Measurements from ENCODE around the gene ARHGEF19. TPM values are rescaled to one million over a fixed set of nuclear protein-coding genes. Genes with fewer than 3 reads are reported as not detected.
A peak's percentile ranks its signal among the peaks of the same experiment; 100 is the strongest.

The ARHGEF19 gene
- total and polyA plus RNA-seq, 5 donors = 2.2 to 4.3 (median 2.7) TPM

DNA sequence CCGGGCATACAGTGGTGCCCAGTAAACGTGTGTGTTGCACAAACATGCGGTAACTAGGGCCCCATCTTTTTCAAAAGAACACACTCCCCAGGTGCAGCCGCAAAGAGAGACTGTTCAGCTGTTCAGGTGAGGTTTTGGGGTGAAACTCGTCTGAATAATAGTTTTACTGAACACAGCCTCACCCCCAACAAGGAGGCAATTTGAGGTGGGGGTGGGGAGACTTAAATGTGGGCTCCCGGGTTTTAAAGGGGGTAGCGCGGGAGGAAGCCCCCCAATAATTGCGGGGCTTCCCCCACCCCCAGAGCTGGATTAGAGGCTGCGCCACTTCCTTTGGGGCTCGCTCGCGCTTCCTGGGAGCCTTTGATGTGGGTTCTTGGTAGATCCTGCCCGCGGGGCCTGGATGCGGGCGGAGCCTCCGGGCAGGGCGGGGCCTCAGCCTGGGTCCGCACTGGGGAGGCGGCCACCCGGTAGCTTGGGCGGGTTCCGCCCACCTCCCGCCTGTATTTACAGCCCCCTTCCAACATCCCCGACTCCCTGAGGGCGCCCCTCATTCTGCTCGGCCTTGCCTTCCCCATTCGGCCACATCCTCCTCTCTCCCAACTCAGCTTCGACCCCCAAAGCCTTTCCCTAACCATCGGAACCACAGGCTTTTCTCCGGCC is 50.2 kb downstream of the ARHGEF19 start:
- intact Hi-C loops (cut with DNase I) = no loop called here
- DNase-seq (peak in 2 of 3 donors; percentile 53 to 67), ATAC-seq (peak; percentile 7 to 12)
- no peak overlapping the region for H3K27ac ChIP-seq (ENCODE audit: low read length)
- no peaks in the 10 kb centered on the region for H3K27me3 ChIP-seq (ENCODE audit: control insufficient read depth, insufficient read depth)
- no peaks in the 10 kb centered on the region for H3K4me1 ChIP-seq (ENCODE audit: control insufficient read depth, insufficient read depth, low read length)
- no peak overlapping the region for H3K4me3 ChIP-seq (ENCODE audit: low read length)
- 54% methylated on average over 32 of the region's 32 CpGs for WGBS
- H3K9me3 ChIP-seq (ENCODE audit: control insufficient read depth, low read length) = no peaks in the 10 kb centered on the region

GRCh38 chr1:16161717-16162116 is 50.7 kb downstream of the ARHGEF19 start:
- ATAC-seq (no peak), DNase-seq (no peak)
- no peak overlapping the region for H3K27ac ChIP-seq (ENCODE audit: low read length)
- H3K4me1 ChIP-seq (ENCODE audit: control insufficient read depth, insufficient read depth, low read length) = no peaks in the 10 kb centered on the region
- no peak overlapping the region for H3K4me3 ChIP-seq (ENCODE audit: low read length)
- no peaks in the 10 kb centered on the region for H3K27me3 ChIP-seq (ENCODE audit: control insufficient read depth, insufficient read depth)
- WGBS = 84% methylated on average over 5 of the region's 5 CpGs
- no peaks in the 10 kb centered on the region for H3K9me3 ChIP-seq (ENCODE audit: control insufficient read depth, low read length)
- intact Hi-C loops (cut with DNase I) = no loop called here

DNA sequence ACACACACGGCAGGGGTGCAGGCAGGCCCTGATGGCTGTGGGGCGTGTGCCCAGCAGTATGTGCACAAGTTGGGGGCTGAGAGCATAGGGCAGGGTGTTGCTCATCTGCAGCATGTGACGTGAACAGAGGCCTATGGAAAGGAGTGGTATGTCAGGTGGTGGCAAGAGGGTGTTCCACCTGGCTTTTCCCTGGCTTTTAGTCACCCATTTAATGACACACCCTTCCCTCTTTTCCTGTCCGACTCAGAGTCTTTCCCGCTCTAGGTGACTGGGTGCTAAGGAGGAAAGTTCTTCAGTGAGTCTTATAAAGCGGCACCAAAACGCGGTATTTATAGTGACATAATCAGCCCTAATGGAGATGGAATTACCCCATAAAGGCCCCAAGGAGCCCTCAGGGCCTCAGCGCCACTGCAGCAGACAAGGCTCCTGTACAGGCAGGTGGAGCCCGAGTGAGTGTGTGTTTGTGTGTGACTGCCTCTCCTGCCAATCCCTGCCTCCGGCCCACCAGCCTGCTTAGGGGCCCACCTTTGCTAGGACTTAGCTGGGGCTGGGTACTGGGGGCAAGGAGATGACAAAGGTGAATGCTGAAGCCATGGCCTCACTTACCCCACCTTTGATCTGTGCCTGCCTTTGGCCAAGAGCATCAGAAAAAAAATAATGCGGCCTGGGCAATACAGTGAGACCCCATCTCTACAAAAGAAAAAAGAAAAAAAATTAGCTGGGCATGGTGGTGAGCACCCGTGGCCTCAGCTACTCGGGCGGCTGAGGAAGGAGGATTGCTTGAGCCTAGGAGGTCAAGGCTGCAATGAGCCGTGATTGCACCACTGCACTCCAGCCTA is 53.2 kb downstream of the ARHGEF19 start:
- H3K9me3 ChIP-seq (ENCODE audit: control insufficient read depth, low read length) = no peaks in the 10 kb centered on the region
- WGBS = 90% methylated on average over 16 of the region's 16 CpGs
- no peak for ATAC-seq
- H3K4me1 ChIP-seq (ENCODE audit: control insufficient read depth, insufficient read depth, low read length) = no peaks in the 10 kb centered on the region
- intact Hi-C loops (cut with DNase I) = no loop called here
- peak in 1 of 3 donors; percentile 18 for DNase-seq
- H3K4me3 ChIP-seq (ENCODE audit: low read length) = no peak overlapping the region
- no peak overlapping the region for H3K27ac ChIP-seq (ENCODE audit: low read length)
- H3K27me3 ChIP-seq (ENCODE audit: control insufficient read depth, insufficient read depth) = no peaks in the 10 kb centered on the region

GRCh38 chr1:16158025-16158424 is 54.4 kb downstream of the ARHGEF19 start:
- H3K4me1 ChIP-seq (ENCODE audit: control insufficient read depth, insufficient read depth, low read length) = peaks cover 4% of the 10 kb centered on the region
- intact Hi-C loops (cut with DNase I) = no loop called here

GRCh38 chr1:16156848-16157495 is 55.5 kb downstream of the ARHGEF19 start:
- no peak overlapping the region for H3K4me3 ChIP-seq (ENCODE audit: low read length)
- no peaks in the 10 kb centered on the region for H3K27me3 ChIP-seq (ENCODE audit: control insufficient read depth, insufficient read depth)
- peak overlapping the region; percentile 19 for H3K27ac ChIP-seq (ENCODE audit: low read length)
- no peak for ATAC-seq
- H3K4me1 ChIP-seq (ENCODE audit: control insufficient read depth, insufficient read depth, low read length) = peaks cover 7% of the 10 kb centered on the region
- intact Hi-C loops (cut with DNase I) = no loop called here
- peak in 2 of 3 donors; percentile 58 to 64 for DNase-seq
- 62% methylated on average over 13 of the region's 13 CpGs for WGBS
- H3K9me3 ChIP-seq (ENCODE audit: control insufficient read depth, low read length) = no peaks in the 10 kb centered on the region

More at GRCh38 chr1:16158025-16158424, 54.4 kb downstream of the ARHGEF19 start:
- H3K27me3 ChIP-seq (ENCODE audit: control insufficient read depth, insufficient read depth) = no peaks in the 10 kb centered on the region
- ATAC-seq = no peak
- no peaks in the 10 kb centered on the region for H3K9me3 ChIP-seq (ENCODE audit: control insufficient read depth, low read length)
- no peak overlapping the region for H3K27ac ChIP-seq (ENCODE audit: low read length)
- DNase-seq = peak in 1 of 3 donors; percentile 34
- no peak overlapping the region for H3K4me3 ChIP-seq (ENCODE audit: low read length)
- WGBS = 77% methylated on average over 5 of the region's 5 CpGs

GRCh38 chr1:16155537-16156410 is 56.7 kb downstream of the ARHGEF19 start, which contains the start of gene EPHA2:
EPHA2 (minus strand) TSS chr1:16156069; CDS start chr1:16155932, 137 bp downstream.
- Histone ChIP-seq H3K4me3 (ENCODE audit: low read length) (peak within 1 kb of the TSS; percentile 71), H3K9me3 (ENCODE audit: control insufficient read depth, low read length) (no peaks in the 10 kb centered on the region), H3K4me1 (ENCODE audit: control insufficient read depth, insufficient read depth, low read length) (peaks cover 14% of the 10 kb centered on the region), H3K27ac (ENCODE audit: low read length) (peak within 1 kb of the TSS; percentile 80), H3K27me3 (ENCODE audit: control insufficient read depth, insufficient read depth) (no peaks in the 10 kb centered on the region)
- intact Hi-C loops (cut with DNase I) = no loop called here
- ATAC-seq = peak; percentile 77 to 78
- 3% methylated on average over 89 of the region's 89 CpGs for WGBS
- DNase-seq = peak; percentile 93 to 98 (median 96)

- peaks cover 14% of the 10 kb centered on the region for H3K4me1 ChIP-seq (ENCODE audit: control insufficient read depth, insufficient read depth, low read length)
- intact Hi-C loops (cut with DNase I) = no loop called here
Observed at GRCh38 chr1:16153999-16154673, 58.3 kb downstream of the ARHGEF19 start.

DNA sequence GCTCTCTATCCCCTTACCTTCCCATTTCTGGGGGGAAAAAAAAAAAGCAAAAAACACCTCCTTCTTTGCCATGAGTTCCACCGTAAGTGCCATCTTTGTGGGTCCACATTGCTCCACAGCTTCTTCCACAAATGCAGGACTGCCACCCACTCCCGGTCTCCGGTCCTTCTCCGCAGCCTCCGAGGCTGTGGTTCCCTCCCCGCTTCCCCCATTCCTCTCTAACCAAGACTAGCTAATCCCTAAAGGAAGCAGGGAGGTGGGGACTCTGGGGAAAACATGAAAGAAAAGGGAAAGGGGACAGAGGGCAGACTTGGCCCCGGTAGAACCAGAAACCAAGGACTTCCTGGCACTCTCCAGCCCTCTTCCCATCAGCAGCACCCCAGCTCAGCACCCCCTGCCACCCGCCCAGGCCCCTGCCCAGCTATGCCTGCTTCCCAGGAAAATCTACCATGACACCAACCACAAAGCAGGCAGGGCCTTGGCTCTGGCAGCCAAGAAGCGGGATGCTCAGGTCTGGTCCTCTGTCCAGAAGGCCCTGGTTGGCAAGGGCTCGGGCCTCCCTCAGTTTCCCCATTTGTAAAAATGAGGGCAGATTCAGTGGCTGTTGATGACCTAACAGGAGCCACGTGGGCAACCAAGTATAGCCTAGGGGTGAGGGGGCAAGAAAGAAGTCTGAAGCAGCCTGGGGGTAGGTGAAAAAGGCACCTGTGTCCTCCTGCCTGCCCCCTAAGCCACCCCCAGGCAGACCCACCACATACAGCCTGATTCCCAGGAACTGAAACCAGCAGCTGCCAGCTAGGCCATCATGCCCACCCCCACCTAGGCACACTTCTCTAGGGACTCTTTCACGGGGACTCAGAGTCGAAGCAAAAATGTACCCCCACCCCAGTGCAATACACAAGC is 59.1 kb downstream of the ARHGEF19 start:
- DNase-seq = peak in 1 of 3 donors; percentile 41
- WGBS = 47% methylated on average over 13 of the region's 13 CpGs
- Histone ChIP-seq H3K4me1 (ENCODE audit: control insufficient read depth, insufficient read depth, low read length) (peaks cover 14% of the 10 kb centered on the region), H3K27me3 (ENCODE audit: control insufficient read depth, insufficient read depth) (no peaks in the 10 kb centered on the region), H3K27ac (ENCODE audit: low read length) (peak overlapping the region; percentile 52), H3K9me3 (ENCODE audit: control insufficient read depth, low read length) (no peaks in the 10 kb centered on the region), H3K4me3 (ENCODE audit: low read length) (peak overlapping the region; percentile 71)
- intact Hi-C loops (cut with DNase I) = no loop called here
- ATAC-seq = no peak

More at GRCh38 chr1:16153999-16154673, 58.3 kb downstream of the ARHGEF19 start:
- Histone ChIP-seq H3K9me3 (ENCODE audit: control insufficient read depth, low read length) (no peaks in the 10 kb centered on the region), H3K4me3 (ENCODE audit: low read length) (peak overlapping the region; percentile 71), H3K27me3 (ENCODE audit: control insufficient read depth, insufficient read depth) (no peaks in the 10 kb centered on the region), H3K27ac (ENCODE audit: low read length) (peak overlapping the region; percentile 29)
- WGBS = 16% methylated on average over 17 of the region's 17 CpGs
- peak in 2 of 3 donors; percentile 62 for DNase-seq
- no peak for ATAC-seq

DNA sequence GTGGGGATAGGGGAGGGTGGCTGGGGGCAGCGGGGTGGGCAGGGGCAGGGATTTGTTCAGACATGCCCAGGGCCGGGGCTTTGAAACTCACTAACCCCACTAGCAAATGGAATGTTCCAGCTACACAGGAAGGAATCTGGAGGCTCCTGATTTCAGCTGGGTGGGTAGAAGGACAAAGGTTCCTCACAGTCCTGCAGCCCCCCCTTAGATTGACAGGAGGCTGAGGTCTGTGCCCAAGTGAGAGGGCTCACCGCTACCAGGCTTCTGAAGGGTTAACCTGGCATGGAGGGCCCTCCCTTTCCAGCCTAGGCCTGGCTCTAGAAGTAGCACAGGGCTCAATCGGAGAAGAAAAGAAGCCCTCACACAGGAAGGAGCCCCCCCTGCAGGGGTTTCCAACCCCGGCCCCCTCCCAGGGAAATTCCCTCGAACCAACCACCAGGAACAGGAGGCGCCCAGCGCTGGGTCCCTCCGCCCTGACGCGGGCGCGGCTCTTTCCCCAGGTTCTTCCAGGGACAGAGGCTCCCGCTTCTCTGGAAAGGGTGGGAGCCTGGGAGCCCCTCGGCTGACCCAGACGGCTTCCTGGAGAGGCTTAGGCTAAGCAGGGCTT is 59.9 kb downstream of the ARHGEF19 start:
- 48% methylated on average over 16 of the region's 16 CpGs for WGBS
- Histone ChIP-seq H3K27me3 (ENCODE audit: control insufficient read depth, insufficient read depth) (no peaks in the 10 kb centered on the region), H3K9me3 (ENCODE audit: control insufficient read depth, low read length) (no peaks in the 10 kb centered on the region), H3K27ac (ENCODE audit: low read length) (peak overlapping the region; percentile 66), H3K4me1 (ENCODE audit: control insufficient read depth, insufficient read depth, low read length) (peaks cover 14% of the 10 kb centered on the region), H3K4me3 (ENCODE audit: low read length) (no peak overlapping the region)
- DNase-seq (peak in 2 of 3 donors; percentile 62 to 74), ATAC-seq (peak; percentile 3 to 45)
- intact Hi-C loops (cut with DNase I) = no loop called here

Data from right cardiac atrium (tissue), 5 donors.